Choroid plexus epithelial cell (primary cell): ENCODE results near the gene SYDE2.

Source experiments
- DNase-seq: peaks from one replicate; pipeline ENCODE4 v3.0.0-alpha.2; 2010; ENCODE audit warnings: low read depth
- H3K4me3 ChIP-seq: 2 replicates; pipeline ENCODE4 v1.5.1; 2011; ENCODE audit warnings: low read depth, mild to moderate bottlenecking, control low read depth, low read length, moderate library complexity
- CTCF ChIP-seq: conservative IDR thresholded peaks from 2 replicates; pipeline ENCODE4 v1.5.1; 2011; ENCODE audit warnings: low read depth, mild to moderate bottlenecking, control low read depth, inconsistent platforms, low read length, moderate library complexity

The SYDE2 gene

GRCh38 chr1:85135392-85135798 is 65.4 kb downstream of the SYDE2 start:
- no peak for TF ChIP-seq CTCF
- DNase-seq = no peak
- no peak overlapping the region for H3K4me3 ChIP-seq

- H3K4me3 ChIP-seq = no peak overlapping the region
- TF ChIP-seq CTCF = no peak
- DNase-seq = peak; percentile 86
Observed at GRCh38 chr1:85134583-85135391, 66.0 kb downstream of the SYDE2 start.

GRCh38 chr1:85133565-85134159 is 67.2 kb downstream of the SYDE2 start:
- DNase-seq = no peak
- H3K4me3 ChIP-seq = no peak overlapping the region
- TF ChIP-seq CTCF = no peak

- DNase-seq = no peak
- no peak for TF ChIP-seq CTCF
- H3K4me3 ChIP-seq = no peak overlapping the region
Observed at GRCh38 chr1:85132078-85132720, 68.6 kb downstream of the SYDE2 start.

- H3K4me3 ChIP-seq = no peak overlapping the region
- TF ChIP-seq CTCF = no peak
- peak; percentile 30 for DNase-seq
Observed at GRCh38 chr1:85128316-85128715, 72.5 kb downstream of the SYDE2 start.

GRCh38 chr1:85125891-85126290 is 74.9 kb downstream of the SYDE2 start:
- no peak for DNase-seq
- H3K4me3 ChIP-seq = no peak overlapping the region
- no peak for TF ChIP-seq CTCF
